ENCODE measurements around the gene LAMC2.

Gene LAMC2

GRCh38 chr1:183289051-183289496 is 103.0 kb downstream of the LAMC2 start:
- FAIRE-seq = no peak

- FAIRE-seq = no peak
Observed at GRCh38 chr1:183290628-183291027, 104.6 kb downstream of the LAMC2 start.

GRCh38 chr1:183291216-183291762 is 105.2 kb downstream of the LAMC2 start:
- FAIRE-seq = no peak

GRCh38 chr1:183291802-183292514 is 105.9 kb downstream of the LAMC2 start:
- no peak for FAIRE-seq

GRCh38 chr1:183293241-183293640 is 107.2 kb downstream of the LAMC2 start:
- no peak for FAIRE-seq

- FAIRE-seq = no peak
Observed at GRCh38 chr1:183293876-183294275, 107.8 kb downstream of the LAMC2 start.

All from A204.1 (cell line).